GM18861 (cell line): ENCODE measurements around the gene KRT79.

Experiments used
- ATAC-seq: cut with Tn5 transposase; IDR thresholded peaks from one replicate; pipeline ENCODE4 v1.9.1; 2021; ENCODE audit not compliant: unreplicated experiment

Gene KRT79

DNA sequence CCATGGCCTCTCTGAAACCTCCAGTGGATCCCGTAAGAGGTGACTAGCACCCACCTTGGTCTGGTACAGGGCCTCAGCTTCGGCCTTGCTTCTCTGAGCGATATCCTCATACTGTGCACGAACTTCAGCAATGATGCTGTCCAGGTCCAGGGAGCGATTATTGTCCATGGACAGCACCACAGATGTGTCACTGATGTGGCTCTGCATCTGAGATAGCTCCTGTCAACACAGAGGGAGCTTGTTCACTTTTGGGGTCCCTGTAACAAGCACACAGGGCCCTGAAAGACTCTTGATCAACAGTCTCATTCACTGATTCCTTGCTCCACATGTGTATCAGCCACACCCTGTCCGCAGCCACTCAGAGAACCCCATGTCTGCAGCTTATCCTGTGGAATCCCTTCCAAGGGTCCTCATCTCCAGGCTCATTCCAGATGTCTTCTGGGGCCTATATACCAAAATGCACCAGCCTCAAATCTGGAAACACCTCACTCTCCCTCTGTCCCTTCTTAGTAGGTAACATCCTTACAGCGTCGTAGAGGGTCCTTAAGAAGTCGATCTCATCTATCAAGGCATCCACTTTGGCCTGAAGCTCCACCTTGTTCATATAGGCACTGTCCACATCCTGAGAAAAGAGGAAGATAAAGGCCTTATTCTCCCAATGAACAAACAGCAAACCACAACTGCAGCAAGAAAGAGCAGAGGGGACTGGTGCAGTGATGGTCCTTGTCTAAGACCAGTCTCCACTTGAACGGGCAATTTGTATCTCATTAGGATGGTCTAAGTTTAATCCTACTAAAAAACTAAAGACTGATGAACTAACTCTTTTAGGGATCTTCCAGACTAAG lies 41.7 kb downstream of the KRT79 start:
- no peak for ATAC-seq

DNA sequence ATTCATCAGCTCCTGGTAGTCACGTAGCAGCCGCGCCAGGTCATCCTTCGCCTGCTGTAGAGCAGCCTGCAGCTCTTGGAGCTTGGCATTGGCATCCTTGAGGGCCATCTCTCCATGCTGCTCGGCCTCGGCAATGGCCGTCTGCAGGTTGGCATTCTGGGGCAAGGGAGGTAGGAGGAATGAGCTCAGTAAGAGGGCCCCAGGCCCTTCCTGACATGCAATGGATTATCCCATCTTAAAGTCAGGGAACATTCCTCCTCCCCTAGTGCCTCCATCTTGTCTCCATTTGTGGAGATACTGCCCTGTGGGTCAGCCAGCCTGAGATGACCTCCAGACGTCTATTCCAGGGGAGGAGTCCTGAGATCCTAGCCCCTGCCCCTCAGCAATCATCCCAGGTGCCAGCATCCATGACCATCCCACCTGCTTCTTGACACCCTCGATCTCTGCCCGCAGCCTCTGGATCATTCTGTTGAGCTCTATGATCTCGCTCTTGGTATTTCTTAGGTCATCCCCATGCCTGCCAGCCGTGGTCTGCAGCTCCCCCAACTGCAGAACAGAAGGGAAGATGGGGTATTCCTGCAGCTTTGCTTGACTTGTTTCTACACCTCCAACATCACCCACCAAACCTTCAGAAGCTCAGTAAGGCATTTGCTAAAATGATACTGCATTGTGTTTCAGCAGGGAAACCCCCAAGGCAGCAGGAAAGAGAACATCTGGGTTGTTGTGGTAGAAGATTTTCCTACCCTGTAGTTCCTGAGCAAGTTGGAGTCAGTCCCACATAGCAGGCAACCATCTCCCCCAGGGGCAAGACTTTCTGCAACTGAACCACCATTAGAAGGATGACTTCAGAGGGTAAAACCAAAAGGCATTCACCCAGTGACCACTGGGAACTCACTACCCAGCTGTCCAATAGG lies 42.6 kb downstream of the KRT79 start:
- no peak for ATAC-seq

DNA sequence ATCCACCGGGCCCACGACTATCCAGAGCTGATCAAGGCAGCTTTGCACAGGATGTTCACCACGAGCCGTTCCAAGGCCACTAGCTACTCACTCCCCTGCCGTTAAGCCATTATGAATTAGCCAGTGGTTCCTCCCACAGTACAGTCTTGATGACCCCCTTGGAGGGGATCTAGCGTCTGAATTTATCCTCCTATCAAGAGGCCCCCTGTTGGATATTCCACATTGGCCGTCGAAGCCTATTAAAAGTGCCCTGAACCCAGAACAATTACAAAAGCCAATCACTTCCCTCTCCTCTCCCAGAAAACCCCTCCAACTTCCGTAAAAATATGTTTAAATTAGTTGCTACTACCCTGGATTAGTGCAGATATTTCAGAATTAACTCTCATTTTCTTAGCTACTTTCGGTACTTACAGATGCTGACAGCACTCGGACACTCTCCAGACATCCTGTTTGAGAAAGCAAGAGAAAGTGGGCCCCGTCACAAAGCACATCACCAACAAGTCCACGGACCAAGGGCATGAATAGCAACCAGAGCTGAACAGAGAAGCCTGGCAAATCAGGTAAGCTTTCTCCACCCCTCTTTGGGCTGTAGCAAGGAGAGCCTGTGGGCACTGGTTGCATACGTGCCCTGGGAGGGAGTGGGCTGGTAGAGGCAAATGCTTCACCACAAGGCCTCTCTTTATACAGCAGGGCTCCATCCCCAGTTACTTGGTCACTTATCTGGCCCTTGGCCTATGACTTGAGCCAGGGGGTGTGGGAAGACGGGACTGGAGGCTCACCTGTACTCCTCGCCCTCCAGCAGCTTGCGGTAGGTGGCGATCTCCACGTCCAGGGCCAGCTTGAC lies 43.5 kb downstream of the KRT79 start:
- no peak for ATAC-seq

DNA sequence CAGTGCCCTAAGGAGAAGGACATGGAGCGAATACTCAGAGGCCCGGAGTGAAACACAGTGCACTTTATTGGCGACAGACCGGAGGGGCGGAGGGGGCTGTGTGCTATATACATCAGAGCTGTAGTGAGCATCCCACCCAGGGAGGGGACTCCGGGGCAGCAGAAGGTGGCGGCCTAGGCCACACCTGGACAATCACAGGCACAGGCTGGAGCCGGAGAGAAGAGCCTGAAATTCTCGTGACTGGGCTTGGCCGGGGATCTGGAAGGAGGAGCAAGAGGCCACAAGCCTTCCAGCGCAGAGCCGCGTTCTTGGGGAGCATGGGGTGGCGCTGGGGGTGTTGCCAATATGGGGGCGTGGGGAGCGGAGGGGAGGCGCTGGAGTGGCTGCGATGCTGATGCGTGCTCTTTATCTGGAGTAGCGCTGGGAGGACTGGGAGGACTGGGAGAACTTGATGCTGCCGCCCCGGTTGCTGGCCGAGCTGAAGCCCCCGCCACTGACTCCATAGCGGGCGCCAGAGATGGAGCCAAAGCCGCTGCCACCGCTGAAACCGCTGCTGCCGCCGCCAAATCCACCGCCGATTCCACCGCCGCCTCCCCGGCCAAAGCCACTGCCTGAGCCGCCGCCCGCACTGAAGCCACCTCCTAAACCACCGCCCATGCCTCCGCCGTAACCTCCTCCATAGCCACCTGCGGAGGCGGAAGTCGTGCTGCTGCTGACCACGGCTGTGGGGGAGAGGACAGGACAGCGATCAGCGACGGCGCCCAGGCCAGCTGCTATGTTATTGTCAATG lies 44.3 kb downstream of the KRT79 start:
- ATAC-seq = no peak

DNA sequence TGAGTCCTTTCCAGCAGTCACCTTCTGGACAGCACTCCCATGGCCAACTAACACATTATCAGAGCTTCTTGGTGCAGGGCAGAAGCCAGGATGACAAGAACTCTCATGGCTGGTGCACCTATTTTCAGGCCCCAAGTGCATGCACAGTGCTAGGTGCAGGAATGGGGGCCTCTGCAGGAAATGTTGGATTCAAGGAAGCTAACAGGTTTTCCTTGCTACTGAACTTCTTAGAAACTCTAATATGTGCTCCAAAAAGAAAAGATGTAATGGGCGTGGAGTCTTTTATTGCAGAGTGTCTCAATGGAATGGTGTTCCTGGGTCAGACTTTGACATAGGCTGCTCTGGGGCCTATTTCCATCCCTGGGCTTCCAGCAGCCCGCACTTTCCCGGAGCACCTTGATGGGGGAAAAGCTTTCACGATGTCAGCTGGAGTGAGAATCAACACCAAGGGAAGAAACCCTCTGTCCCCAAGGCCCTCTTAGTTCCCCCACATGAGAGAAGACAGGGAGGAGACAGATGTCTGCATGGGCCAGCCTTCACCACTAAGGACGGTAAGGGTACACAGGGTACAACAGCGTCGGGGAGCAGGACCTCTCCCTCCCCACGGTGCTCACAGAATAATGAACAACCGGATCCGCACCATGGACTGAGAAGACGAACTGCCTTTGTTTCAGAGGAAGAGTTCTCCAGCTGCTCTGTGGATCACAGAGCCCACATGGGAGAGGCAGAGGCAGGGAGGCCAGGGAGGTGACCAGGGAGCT lies 45.1 kb downstream of the KRT79 start:
- no peak for ATAC-seq

DNA sequence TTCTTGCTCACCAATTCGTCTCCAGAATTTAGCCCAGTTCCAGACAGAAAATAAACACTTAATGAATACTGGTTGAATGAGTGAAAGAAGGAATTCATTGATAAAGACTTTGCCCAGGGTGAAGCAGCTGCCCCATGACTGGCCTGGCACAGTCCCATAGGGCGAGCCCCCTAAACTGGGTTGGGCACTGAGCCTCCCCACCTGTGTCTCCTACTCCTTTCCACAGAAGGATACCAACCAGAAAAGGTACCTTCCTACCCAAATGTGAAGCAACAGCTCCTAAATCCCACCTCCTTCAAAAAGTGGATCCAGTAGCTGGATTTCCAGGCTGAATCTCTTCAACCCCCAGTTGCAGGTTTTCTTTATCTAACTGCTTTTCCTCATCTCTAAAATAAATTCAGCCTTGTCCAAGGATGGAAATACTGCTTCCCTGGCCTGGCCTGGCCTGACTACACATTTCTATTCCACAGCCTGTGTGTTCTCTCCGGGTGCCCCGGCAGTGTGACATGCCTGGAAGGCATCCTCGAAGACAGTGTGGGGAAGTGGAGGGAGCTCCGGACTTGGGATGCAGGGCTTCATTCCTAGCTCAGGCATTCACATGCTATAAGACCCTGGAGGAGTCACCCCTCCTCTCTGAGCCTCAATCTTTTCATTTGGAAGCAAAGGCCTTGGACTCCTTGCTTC lies 45.8 kb downstream of the KRT79 start:
- ATAC-seq = no peak

DNA sequence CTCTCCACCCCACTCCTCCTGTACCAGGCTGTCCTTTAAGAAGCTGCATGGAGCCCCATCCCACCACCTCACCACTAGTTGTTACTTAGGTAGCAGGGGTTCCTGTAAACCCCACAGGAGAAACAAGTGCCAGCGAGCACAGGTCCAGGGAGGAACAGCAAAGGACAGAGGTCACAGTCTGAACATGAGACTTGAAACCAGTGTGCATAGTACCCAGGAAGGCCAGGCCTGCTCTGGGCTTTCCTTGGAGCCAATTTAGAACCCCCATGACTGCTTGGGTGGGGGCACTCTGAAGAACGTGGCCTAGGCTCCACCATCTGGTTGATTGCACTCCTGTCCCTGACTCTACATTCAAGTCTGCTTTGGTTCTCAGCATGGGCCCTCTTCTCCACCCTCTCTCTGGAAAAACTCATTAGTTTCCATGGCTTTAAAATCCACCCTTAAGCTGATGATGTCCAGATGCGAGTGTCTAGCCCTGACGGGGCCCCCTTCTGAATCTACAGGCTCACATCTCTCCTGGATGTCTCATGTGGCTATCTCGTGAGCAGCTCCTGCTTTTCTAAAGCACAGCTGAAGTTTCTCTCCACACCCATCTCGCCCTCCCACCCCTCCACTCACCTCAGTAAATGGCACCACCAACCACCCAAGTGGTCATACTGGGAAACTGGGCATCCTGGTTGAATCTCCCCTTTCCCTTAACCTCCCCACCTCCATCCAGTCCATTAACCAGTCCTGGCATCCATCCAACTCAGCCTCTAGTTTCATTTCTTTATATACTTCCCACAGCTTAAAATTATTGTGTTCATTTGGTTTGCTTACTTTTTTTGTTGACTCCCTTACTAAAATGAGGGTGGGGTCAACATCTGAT lies 46.6 kb downstream of the KRT79 start:
- no peak for ATAC-seq

DNA sequence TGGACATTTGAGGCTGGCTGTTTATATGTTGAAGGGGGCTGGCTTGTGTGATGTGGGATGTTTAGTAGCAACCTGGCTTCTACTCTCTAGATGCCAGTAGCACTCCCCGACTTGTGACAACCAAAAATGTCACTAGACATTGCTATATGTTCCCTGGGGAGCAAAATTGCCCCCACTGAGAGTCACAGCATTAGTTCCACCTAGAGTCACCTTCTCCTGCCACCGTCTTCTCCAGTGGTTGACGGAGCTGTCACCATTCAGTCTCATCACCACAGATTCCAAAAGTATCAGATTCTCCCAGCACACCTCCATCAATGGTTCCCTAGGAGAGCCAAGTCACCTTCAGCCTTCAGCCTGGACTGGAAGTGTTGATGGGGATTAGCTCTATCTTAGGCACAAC lies 49.2 kb downstream of the KRT79 start:
- ATAC-seq = no peak

DNA sequence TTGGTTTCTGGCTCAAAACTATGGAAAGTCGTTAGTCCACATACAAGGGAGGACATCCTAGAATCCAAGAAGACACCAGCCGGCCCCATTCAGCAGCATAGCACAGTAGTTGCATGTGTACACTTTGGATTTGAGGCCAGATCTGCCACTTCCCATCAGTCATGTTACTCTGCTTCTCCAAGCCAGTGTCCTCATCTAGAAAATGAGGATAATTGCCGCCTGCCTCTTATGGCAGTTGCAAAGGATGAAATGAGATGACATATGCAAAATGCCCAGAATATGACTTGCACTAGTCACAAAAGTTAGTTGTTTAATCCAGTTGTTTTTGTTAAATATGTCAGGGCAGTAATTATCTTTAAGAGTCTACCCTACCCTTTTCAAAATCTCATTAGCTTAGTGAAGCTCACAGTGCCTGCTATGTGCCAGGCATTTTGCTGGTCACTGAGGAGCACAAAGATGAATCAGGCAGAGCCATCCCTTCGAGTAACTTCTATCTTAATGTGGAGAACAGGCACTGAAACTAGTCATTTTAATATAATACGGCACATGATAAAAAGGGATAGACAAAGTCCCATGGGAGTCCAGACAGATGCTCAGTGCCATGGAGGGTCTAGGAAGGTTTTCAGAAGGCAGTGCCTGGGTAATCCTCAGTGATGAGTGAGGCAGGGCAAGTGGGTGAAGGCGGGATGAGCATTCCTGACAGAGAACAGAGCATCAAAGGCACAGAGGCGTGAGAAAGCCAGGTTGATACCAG lies 50.4 kb downstream of the KRT79 start:
- no peak for ATAC-seq

DNA sequence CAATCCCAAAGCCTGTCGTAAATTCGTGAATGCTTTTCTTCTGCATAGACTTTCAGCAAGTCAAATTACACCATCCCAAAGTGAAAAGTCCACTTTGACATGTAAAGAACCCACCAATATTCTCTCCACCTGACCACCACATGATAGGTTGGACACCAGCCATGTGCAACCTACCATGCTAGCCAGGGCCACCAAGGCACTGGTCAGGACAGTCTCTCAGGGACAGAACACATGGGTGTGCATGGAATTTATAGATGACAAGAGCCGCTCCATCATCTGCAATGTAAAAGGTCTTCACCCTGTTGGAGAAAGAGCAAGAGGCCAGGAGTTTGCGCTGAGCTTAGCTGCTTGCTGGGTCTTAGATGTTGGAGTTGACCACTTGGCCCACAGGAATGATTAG lies 51.6 kb downstream of the KRT79 start:
- no peak for ATAC-seq

DNA sequence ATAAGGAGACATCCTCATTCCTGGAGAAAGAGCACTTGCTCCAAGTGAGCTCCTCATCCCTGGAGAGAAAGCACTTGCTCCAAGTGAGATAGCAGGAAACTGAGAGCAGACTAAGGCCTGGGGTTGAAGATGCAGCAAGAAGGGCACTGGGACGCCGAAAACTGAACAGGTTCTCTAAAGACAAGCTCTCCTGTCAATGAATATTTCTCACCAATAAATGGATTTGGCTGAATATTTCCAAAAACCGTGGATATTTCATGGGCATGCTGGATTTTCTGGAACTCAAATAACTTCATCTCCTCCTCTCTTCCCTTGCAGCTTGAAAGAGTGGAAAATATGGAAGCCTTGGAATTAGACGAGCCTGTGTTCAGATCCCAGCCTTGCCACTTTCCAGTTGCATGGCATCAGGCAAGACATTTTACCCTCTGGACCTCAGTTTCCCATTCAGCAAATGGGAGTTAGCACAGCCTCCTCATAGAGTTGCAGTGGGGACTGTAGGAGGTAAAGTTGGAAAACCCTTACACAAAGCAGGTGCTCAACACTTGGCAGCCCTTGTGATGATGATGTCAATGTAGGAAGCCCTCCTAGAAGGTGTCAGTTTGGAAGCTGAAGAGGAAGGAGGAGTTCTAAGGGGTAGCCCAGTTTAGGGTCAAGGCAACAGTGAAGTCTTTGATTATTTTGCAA lies 52.6 kb downstream of the KRT79 start:
- ATAC-seq = no peak

DNA sequence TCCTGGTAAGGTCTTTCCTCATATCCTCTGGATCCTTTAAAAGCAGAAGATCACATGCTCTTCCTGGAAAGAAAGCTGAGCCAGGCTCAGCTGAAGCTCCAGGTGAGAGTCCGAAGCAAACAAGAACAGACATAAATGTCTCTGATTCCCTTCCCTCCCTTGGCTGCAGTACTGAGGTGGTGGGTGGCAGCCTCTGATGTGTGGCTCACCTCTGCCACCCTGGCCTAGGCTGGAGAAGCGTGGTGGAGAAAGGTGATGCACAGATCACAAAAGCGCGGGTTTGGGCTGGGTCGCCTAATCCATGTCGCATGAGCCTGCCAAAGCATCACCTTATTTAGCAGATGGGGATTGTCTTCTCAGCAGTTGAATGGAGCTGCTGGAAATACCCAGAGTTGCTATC lies 54.2 kb downstream of the KRT79 start:
- no peak for ATAC-seq

DNA sequence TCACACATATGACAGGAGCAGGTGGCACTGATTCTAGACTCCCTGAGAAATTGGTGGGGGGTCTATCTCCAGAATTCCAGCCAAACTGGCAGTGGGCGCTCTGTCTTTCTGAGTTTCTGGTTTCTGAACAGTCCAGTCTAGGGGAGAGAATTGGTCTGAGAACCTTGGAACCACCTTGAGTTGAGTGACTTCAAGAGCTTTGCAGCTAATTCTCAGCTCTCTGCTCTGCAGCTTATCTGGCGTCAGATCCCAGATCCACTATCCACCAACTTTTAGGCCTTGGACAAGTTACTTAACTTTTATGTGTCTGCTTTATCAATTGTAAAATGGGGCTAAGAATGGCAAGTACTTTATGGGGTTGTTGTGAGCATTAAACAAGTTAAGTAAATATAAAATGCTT lies 55.3 kb downstream of the KRT79 start:
- no peak for ATAC-seq

DNA sequence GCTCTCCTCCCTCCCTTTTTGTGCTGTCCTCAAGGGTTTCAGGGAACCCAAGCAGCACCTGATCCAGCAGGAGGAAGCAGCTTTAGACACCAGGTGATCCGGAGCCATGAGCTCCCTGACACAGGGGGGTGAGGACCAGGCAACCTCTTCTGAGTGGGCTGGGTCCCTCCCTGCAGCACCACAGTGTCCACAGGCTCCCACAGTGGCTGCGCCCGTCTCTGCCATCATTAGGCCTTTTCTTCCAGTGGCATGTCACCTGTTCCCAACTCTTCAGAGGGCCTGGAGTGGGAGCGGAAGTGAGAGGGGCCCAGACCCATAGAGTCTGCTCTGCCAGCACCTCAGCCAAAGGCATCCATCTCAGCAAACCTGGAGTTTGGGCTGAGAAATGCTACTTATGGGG lies 56.5 kb downstream of the KRT79 start:
- ATAC-seq = no peak

DNA sequence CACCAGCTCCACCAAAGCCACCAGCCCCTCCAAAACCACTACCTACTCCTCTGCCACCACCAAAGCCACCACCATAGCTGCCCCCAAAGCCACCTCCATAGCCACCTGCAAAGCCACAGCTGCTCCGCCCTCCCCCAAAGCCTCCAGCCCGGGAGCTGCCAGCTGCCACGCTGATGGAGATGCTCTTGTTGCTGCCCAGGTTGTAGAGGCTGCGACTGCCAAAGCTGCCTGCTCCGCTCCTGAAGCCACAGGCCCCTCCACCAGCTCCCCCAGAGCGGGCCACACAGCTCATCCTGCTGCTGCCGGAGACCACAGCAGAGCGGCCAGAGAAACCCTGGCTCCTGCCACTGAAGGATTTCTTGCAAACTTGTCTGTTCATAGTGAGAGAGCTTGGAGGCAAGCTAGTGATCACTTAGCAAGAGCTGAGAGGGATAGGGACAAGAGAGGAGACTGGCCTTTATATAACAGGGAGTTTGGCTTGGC lies 57.2 kb downstream of the KRT79 start, which contains the start of gene KRT76:
Gene KRT76, minus strand, starts transcription at position 433 of the 483 bp plus-strand sequence. Its CDS starts 54 bp downstream, at position 379.
- ATAC-seq = no peak

DNA sequence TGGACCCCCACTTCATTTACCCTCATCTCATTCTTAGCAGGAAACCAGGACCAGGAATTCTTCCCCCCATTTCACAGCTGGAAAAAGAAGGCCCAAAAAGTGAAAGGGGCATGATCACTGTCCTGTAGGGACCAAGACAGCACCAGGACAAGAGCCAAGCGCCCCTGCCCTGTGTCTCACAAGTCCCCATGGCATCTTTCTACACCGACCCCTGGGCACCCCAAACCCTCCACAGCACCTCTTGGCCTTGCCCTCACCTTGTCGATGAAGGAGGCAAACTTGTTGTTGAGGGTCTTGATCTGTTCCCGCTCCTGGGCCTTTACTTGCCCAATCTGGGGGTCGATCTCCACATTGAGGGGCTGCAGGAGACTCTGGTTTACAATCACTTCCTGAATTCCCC lies 57.7 kb downstream of the KRT79 start:
- no peak for ATAC-seq
